Measurements from ENCODE around the gene AQP12A. TPM values are rescaled to one million over a fixed set of nuclear protein-coding genes. Genes with fewer than 3 reads are reported as not detected.

AQP12A gene
- total RNA-seq, 1 experiment from 2014 or later = not detected

DNA sequence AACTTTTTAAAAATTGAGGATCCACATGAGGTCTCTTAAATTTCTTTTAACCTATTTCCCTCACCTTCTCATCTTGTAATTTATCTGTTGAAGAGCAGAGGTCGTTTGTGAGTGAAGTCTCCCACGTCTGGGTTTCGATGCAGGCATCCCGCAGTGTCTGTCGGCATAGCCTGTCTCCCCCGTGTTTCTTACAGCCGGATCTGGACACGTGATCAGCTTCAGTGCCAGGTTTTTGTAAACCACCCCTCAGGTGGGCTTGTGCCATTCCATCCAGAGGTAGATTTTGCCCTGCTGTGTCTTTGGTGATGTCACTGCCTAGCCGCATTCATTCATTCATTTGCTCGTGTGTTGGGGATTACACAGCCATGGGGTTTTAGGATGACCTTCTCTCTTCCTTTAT, 16.2 kb downstream of the AQP12A start:
- DNase-seq (ENCODE audit: low read depth, low spot score) (no peak), ATAC-seq (no peak)
- Histone ChIP-seq H3K4me1 (ENCODE audit: control insufficient read depth in 1 of 2, insufficient read depth in 2 of 2, low read length in 2 of 2) (no peaks in the 10 kb centered on the region), H3K9me3 (ENCODE audit: control insufficient read depth in 1 of 2, insufficient read depth in 1 of 2, low read depth in 1 of 2, low read length in 2 of 2) (no peaks in the 10 kb centered on the region), H3K27me3 (ENCODE audit: insufficient read depth, low read length) (no peaks in the 10 kb centered on the region; the same call in 1 of the 2 replicates), H3K27ac (ENCODE audit: low read depth, low read length) (no peak overlapping the region), H3K4me3 (replicated peaks in 1 of 2; ENCODE audit: low read depth in 1 of 2, low read length in 2 of 2) (no peak overlapping the region), H3K4me2 (ENCODE audit: low read length) (no peak overlapping the region), H3K9me2 (ENCODE audit: insufficient read depth) (no peaks in the 10 kb centered on the region), H3K36me3 (ENCODE audit: control insufficient read depth in 1 of 2, insufficient read depth in 2 of 2, low read length in 2 of 2) (no peaks in the 10 kb centered on the region), H3K9ac (ENCODE audit: low read length) (no peak overlapping the region), H2AFZ (ENCODE audit: low read depth, low read length, poor library complexity, severe bottlenecking) (no peak overlapping the region), H3K79me2 (ENCODE audit: insufficient read depth, low read length) (no peaks in the 10 kb centered on the region), H4K20me1 (ENCODE audit: insufficient read depth) (no peaks in the 10 kb centered on the region)
- ChIA-PET RAD21 (ENCODE audit: low non-redundant PET in 1 of 2, low total read pairs in 2 of 2, uncharacterized antibody in 2 of 2, unreplicated experiment in 2 of 2) (no interaction called here), CTCF (interaction anchor here (1.5 kb wide), 1 partner anchor 133 kb away, joined by 3 read pairs; no protein-coding TSS in a partner anchor), POLR2A (no interaction called here)
- intact Hi-C loops (cut with micrococcal nuclease) = loop anchor here (5.0 kb wide), 2 partner anchors 41 to 211 kb away; no protein-coding TSS in a partner anchor
- BruUV-seq (replicated peaks) = no TSS peak
- TF ChIP-seq ATF3 (IDR thresholded peaks at IDR 0.05) (no peak), POLR2AphosphoS5 (IDR thresholded peaks at IDR 0.05; ENCODE audit: low read depth, low read length) (no peak), POLR2A (IDR thresholded peaks at IDR 0.05; ENCODE audit: borderline replicate concordance, extremely low read depth, insufficient read depth, insufficient read length) (no peak), ZNF274 (IDR thresholded peaks at IDR 0.05; ENCODE audit: low read depth, low read length) (no peak), ZFX (IDR thresholded peaks at IDR 0.05) (no peak), YY1 (IDR thresholded peaks at IDR 0.05; ENCODE audit: extremely low read depth, insufficient replicate concordance, low read depth, low read length) (no peak), ZBTB33 (IDR thresholded peaks at IDR 0.05; ENCODE audit: extremely low read depth, insufficient replicate concordance, low read length) (no peak), EZH2phosphoT487 (IDR thresholded peaks at IDR 0.05; ENCODE audit: borderline replicate concordance) (no peak), SIN3A (IDR thresholded peaks at IDR 0.05; ENCODE audit: low read depth) (no peak), FOSL1 (IDR thresholded peaks at IDR 0.05; ENCODE audit: low read depth) (no peak), CBX3 (IDR thresholded peaks at IDR 0.05; ENCODE audit: low read depth) (no peak), SP1 (IDR thresholded peaks at IDR 0.05; ENCODE audit: low read depth) (no peak), JUND (IDR thresholded peaks at IDR 0.05) (no peak), EZH2 (IDR thresholded peaks at IDR 0.05) (no peak), ELF1 (IDR thresholded peaks at IDR 0.05; ENCODE audit: borderline replicate concordance, low read depth) (no peak), SRF (IDR thresholded peaks at IDR 0.05; ENCODE audit: low read depth) (no peak), EGR1 (IDR thresholded peaks at IDR 0.05; ENCODE audit: low read depth) (no peak), CTCF (IDR thresholded peaks at IDR 0.05 in 2 of 3, conservative IDR thresholded peaks at IDR 0.05 in 1 of 3; ENCODE audit: borderline replicate concordance in 1 of 3, insufficient read depth in 1 of 3, low read depth in 2 of 3, low read length in 2 of 3) (no peak)
- TF ChIP-seq, protein P1, sequence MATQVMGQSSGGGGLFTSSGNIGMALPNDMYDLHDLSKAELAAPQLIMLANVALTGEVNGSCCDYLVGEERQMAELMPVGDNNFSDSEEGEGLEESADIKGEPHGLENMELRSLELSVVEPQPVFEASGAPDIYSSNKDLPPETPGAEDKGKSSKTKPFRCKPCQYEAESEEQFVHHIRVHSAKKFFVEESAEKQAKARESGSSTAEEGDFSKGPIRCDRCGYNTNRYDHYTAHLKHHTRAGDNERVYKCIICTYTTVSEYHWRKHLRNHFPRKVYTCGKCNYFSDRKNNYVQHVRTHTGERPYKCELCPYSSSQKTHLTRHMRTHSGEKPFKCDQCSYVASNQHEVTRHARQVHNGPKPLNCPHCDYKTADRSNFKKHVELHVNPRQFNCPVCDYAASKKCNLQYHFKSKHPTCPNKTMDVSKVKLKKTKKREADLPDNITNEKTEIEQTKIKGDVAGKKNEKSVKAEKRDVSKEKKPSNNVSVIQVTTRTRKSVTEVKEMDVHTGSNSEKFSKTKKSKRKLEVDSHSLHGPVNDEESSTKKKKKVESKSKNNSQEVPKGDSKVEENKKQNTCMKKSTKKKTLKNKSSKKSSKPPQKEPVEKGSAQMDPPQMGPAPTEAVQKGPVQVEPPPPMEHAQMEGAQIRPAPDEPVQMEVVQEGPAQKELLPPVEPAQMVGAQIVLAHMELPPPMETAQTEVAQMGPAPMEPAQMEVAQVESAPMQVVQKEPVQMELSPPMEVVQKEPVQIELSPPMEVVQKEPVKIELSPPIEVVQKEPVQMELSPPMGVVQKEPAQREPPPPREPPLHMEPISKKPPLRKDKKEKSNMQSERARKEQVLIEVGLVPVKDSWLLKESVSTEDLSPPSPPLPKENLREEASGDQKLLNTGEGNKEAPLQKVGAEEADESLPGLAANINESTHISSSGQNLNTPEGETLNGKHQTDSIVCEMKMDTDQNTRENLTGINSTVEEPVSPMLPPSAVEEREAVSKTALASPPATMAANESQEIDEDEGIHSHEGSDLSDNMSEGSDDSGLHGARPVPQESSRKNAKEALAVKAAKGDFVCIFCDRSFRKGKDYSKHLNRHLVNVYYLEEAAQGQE (IDR thresholded peaks at IDR 0.05; ENCODE audit: low read depth) = no peak

Measured in HCT116 (cell line).